GM21717 (cell line): ENCODE data around the gene GRIN2A.

Experiments used
- ATAC-seq: cut with Tn5 transposase; IDR thresholded peaks from one replicate; pipeline ENCODE4 v1.9.1; 2021; ENCODE audit warnings: mild to moderate bottlenecking, moderate library complexity; ENCODE audit not compliant: unreplicated experiment

The GRIN2A gene

DNA sequence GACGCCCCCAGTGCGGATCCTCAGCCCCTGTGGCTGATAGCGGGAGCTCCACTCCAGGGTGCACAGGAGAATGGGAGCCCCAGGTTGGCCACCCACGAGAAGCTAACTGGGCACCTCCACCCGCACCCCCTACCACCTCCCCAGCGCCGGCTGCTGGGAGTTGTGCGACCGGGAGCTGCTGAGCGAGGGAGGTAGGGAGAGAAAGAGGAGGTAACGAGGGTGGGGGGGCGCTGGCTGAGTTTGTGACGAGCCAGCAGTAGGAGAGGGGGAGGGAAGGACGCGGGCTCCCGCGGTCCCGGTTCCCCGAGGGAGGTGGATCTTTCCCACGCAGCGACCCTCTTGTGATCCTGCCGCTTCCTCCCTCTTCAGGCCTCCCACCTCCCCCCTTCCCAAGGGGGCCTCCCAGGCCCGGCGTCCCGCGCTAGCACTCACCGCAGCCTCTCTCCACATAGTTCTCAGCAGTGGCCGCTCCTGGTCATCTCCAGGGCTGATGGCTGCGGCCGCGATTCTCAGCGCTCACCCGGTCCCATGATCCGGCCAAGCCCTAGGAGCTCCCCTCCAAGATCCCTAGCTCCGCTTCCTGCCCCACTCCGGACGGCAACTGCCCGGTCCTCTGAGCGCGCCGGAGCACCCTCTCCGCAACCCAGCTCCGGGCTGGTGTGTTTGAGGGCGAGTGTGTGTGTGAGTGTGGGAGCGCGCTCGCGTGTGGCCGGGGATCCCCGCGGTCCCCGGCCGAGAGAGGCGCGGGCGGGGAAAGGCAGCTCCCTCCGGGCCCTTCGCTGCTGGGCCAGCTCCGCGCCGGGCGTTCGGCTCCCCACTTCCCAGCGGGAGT lies at the start of gene GRIN2A:
Gene GRIN2A (minus strand): TSS at position 207 of the 832 bp plus-strand sequence. CDS start 2,017 bp downstream, outside the sequence.
- no peak for ATAC-seq

DNA sequence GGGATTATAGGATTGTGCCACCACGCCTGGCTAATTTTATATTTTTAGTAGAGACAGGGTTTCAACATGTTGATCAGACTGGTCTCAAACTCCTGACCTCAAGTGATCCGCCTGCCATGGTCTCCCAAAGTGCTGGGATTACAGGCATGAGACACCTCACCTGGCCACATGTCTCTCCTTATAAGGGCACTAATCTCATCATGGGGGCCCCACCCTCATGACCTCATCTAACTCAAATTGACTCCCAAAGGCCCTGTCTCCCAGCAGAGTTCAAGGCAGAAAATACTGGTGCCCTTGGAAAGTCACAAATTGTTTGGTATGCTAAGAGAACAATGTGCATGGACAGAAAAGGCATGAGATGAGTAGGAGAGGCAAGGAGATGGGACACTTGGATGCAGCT lies 49.3 kb upstream of the GRIN2A start:
- no peak for ATAC-seq

GRCh38 chr16:10228779-10229178 lies 46.6 kb upstream of the GRIN2A start:
- no peak for ATAC-seq

GRCh38 chr16:10226987-10227306 lies 44.7 kb upstream of the GRIN2A start:
- no peak for ATAC-seq

GRCh38 chr16:10226141-10226986 lies 44.1 kb upstream of the GRIN2A start:
- ATAC-seq: no peak

GRCh38 chr16:10225653-10226052 lies 43.4 kb upstream of the GRIN2A start:
- no peak for ATAC-seq

DNA sequence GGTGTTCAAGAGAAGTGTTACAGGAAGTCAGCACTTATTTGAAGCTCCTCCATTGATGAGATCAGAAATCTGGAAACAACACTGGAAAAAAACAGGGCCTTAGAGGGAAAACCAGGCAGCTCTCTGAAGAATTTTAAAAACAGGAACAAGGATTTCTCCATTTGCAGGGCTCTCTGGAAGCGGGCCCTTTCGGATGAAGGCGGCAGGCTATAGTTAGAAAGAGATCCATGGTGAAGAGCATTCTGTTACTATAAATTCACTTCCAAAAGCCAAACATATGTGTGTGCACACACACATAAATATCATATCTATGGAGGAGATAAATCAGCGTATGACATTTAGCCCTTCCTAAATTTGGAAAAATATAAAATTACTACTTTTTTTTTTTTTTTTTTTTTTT lies 42.6 kb upstream of the GRIN2A start:
- no peak for ATAC-seq

- no peak for ATAC-seq
Measured at GRCh38 chr16:10220942-10221341, 38.7 kb upstream of the GRIN2A start.

- ATAC-seq: no peak
Measured at GRCh38 chr16:10219742-10220141, 37.5 kb upstream of the GRIN2A start.

DNA sequence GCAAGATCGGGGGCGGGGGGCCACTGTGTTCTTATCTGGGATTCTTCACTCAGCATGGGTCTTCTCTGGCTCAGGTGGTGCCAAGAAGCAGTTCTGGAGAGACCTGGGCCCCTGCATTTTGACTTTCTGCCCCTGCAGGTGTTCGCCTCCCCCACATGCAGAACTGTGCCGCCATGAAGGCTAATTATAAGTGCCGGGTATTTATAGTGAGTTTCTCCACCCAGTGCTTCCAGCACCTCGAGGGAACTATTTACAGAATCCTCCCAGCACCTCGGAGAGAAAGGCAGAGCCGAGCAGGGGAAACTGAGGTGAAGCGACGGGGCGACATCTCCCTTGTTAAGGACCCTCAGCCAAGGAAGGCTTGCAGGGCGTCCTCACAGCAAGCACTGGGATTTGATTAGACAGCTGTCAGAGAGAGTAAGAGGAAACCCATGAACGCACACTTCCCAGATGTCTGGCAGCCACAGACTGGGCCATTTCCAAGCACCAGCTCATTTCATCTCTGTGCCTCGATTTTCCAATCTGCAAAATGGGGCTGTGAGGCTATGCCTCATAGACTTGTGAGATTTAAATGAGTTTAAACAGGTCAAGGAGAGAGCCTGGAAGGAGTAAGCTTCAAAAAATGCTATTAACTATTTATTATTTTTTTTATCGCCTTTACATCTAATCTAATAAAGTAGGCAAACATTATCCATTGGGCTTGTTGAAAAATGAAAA lies 36.4 kb upstream of the GRIN2A start:
- no peak for ATAC-seq

- ATAC-seq: no peak
Measured at GRCh38 chr16:10213748-10214147, 31.5 kb upstream of the GRIN2A start.

DNA sequence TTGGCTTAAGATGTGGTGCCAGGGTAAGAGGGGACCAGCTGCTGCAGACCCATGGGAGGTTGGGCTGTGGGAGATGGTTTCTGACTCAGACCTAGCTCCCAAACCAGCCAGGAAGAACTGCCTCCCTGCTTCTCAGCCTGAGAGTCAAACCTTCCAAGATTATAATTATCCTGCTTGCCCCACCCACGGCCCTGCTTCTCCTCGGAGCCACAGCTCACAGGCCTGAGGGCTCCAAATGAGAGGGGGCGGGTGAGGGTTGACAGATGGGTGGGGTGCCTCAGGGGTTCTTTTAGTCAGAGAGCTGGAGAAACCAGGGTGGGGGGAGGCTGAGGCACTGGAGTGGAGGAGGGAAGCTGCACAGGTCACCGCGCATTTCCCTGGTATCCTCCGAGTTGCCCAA lies 28.7 kb upstream of the GRIN2A start:
- no peak for ATAC-seq

- ATAC-seq: no peak
Measured at GRCh38 chr16:10206865-10207264, 24.6 kb upstream of the GRIN2A start.

- ATAC-seq: no peak
Measured at GRCh38 chr16:10206215-10206614, 24.0 kb upstream of the GRIN2A start.

- no peak for ATAC-seq
Measured at GRCh38 chr16:10205688-10206087, 23.5 kb upstream of the GRIN2A start.

- no peak for ATAC-seq
Measured at GRCh38 chr16:10202649-10203048, 20.4 kb upstream of the GRIN2A start.

GRCh38 chr16:10200637-10201586 lies 18.7 kb upstream of the GRIN2A start:
- no peak for ATAC-seq

DNA sequence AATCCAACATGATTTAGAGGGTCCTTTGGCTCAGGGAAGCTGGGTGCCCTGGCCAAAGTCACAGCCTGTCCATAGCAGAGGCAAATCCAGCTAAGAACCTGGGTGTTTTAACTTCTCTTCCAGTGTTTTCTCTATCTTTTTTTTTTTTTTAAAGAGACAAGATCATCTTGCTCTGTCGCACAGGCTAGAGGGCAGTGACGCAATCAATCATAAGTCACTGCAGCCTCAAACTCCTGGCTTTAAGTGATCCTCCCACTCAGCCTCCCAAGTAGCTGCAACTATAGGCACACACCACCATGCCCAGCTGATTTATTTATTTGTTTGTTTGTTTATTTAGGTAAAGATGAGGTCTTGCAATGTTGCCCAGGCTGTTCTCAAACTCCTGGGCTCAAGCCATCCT lies 14.8 kb upstream of the GRIN2A start:
- no peak for ATAC-seq

DNA sequence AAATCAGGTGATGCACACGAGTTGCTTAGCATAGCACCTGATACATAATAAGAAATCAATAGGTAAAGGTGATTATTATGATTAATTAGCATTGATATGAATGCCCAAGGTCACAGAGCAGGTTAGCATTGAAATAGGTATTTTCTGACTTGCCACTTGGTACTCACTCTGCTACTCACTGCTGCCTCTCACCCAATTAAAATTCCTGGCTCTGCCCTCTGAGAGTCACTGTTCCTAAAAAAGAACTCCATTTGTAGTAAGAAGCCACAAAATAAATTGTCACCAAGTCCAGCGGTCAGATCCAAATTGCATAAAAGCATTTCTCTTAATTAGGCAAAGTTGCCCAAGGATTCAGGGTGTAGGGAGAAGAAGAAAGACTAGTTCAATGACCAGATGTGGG lies 8.9 kb upstream of the GRIN2A start:
- no peak for ATAC-seq

DNA sequence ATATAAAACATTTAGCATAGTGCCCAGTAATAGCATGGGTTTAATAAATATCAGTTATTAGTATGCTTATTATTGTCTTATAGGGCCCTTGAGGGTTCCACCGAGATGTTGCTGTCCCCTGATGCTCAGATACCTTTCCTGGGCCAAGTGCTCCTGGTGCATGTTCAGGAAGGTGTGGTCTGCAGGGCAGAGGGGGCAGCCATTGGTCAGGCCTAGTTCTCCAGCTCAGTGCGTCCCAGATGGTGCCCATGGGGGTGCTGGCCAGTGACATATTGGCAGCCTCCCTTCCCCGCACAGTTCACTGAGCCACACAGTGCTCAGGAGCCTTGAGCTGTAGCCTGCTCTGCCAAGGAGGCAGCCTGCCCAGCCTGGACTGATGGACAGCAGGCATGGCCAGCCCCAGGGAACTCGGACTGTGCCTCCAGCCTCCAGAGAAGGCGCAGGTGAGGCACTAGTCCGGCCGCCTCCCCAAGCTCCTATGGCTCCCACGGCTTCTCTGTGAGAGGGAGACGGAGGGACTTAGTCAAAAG lies 7.7 kb upstream of the GRIN2A start:
- ATAC-seq: no peak
